ENCODE data around the gene ELOVL6. TPM values are rescaled to one million over a fixed set of nuclear protein-coding genes. Genes with fewer than 3 reads are reported as not detected.

ELOVL6 gene
- total RNA-seq, 1 donor from 2014 or later: 25.5 TPM

- H4K20me1 ChIP-seq (ENCODE audit: insufficient read depth, low read length): peaks cover 10% of the 10 kb centered on the region
- no peaks in the 10 kb centered on the region for H3K79me2 ChIP-seq (ENCODE audit: insufficient read depth, low read length)
- H3K4me2 ChIP-seq (ENCODE audit: low read length): no peak overlapping the region
- H3K4me3 ChIP-seq (ENCODE audit: insufficient read depth, low read depth, low read length): no peak overlapping the region
- H3K9me3 Mint-ChIP-seq (ENCODE audit: unreplicated experiment): no peaks in the 10 kb centered on the region
- H3K27me3 Mint-ChIP-seq (ENCODE audit: low read depth, unreplicated experiment): no peaks in the 10 kb centered on the region
- no peaks in the 10 kb centered on the region for H3K27me3 ChIP-seq (ENCODE audit: insufficient read depth, low read length)
- H3K27ac Mint-ChIP-seq (ENCODE audit: unreplicated experiment): no peak overlapping the region
- no peaks in the 10 kb centered on the region for H3K4me1 ChIP-seq (ENCODE audit: insufficient read depth, low read length)
- peaks cover 5% of the 10 kb centered on the region for H3K4me1 Mint-ChIP-seq (ENCODE audit: low read depth, unreplicated experiment)
- H3K9ac ChIP-seq (ENCODE audit: low read length): no peak overlapping the region
- H3K36me3 Mint-ChIP-seq (ENCODE audit: low read depth, unreplicated experiment): no peaks in the 10 kb centered on the region
- FAIRE-seq (no peak), DNase-seq (ENCODE audit: low read depth) (no peak)
- no peak overlapping the region for H2AFZ ChIP-seq (ENCODE audit: low read depth, low read length)
- TF ChIP-seq, protein P1, sequence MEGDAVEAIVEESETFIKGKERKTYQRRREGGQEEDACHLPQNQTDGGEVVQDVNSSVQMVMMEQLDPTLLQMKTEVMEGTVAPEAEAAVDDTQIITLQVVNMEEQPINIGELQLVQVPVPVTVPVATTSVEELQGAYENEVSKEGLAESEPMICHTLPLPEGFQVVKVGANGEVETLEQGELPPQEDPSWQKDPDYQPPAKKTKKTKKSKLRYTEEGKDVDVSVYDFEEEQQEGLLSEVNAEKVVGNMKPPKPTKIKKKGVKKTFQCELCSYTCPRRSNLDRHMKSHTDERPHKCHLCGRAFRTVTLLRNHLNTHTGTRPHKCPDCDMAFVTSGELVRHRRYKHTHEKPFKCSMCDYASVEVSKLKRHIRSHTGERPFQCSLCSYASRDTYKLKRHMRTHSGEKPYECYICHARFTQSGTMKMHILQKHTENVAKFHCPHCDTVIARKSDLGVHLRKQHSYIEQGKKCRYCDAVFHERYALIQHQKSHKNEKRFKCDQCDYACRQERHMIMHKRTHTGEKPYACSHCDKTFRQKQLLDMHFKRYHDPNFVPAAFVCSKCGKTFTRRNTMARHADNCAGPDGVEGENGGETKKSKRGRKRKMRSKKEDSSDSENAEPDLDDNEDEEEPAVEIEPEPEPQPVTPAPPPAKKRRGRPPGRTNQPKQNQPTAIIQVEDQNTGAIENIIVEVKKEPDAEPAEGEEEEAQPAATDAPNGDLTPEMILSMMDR (IDR thresholded peaks at IDR 0.05; ENCODE audit: insufficient read depth, low read depth, low read length): no peak
- no peak for TF ChIP-seq EZH2 (IDR thresholded peaks at IDR 0.05; ENCODE audit: insufficient read depth, low read length)
- no peak overlapping the region for H3K27ac ChIP-seq (ENCODE audit: low read depth, low read length)
- H3K9me3 ChIP-seq (ENCODE audit: insufficient read depth, low read depth, low read length): no peaks in the 10 kb centered on the region
- H3K4me3 Mint-ChIP-seq (ENCODE audit: unreplicated experiment): no peak overlapping the region
- no peaks in the 10 kb centered on the region for H3K36me3 ChIP-seq (ENCODE audit: insufficient read depth, low read length)
Observed at GRCh38 chr4:110062166-110062565, 136.2 kb downstream of the ELOVL6 start.

DNA sequence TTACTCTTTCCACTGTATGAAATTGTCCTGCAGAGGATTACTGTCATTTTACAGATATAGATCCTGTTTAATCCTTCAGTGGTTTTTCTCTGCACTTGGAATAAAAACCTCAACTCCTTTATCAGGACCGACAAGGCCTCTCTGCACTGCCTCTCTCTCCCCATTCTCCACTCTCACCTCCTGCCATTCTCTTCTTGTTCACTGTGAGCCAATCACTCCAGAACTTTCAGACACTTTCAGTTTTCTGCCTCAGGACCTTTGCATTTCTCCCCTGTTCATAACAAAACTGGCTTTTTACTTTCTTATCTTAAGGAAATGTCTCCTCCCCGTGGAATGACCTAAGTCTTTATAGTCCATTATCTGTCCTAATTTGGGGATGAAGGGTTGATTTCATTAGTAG, 137.3 kb downstream of the ELOVL6 start:
- Histone ChIP-seq H3K4me2 (ENCODE audit: low read length) (no peak overlapping the region), H3K9me3 (ENCODE audit: insufficient read depth, low read depth, low read length) (no peaks in the 10 kb centered on the region), H3K36me3 (ENCODE audit: insufficient read depth, low read length) (no peaks in the 10 kb centered on the region), H3K9ac (ENCODE audit: low read length) (no peak overlapping the region), H3K27ac (ENCODE audit: low read depth, low read length) (no peak overlapping the region), H3K27me3 (ENCODE audit: insufficient read depth, low read length) (no peaks in the 10 kb centered on the region), H3K79me2 (ENCODE audit: insufficient read depth, low read length) (no peaks in the 10 kb centered on the region), H3K4me3 (ENCODE audit: insufficient read depth, low read depth, low read length) (no peak overlapping the region), H4K20me1 (ENCODE audit: insufficient read depth, low read length) (peaks cover 10% of the 10 kb centered on the region), H3K4me1 (ENCODE audit: insufficient read depth, low read length) (no peaks in the 10 kb centered on the region), H2AFZ (ENCODE audit: low read depth, low read length) (no peak overlapping the region)
- Mint-ChIP-seq H3K9me3 (ENCODE audit: unreplicated experiment) (no peaks in the 10 kb centered on the region), H3K4me3 (ENCODE audit: unreplicated experiment) (no peak overlapping the region), H3K27me3 (ENCODE audit: low read depth, unreplicated experiment) (no peaks in the 10 kb centered on the region), H3K36me3 (ENCODE audit: low read depth, unreplicated experiment) (no peaks in the 10 kb centered on the region), H3K4me1 (ENCODE audit: low read depth, unreplicated experiment) (peaks cover 5% of the 10 kb centered on the region), H3K27ac (ENCODE audit: unreplicated experiment) (no peak overlapping the region)
- FAIRE-seq (no peak), DNase-seq (ENCODE audit: low read depth) (no peak)
- TF ChIP-seq, protein P1 (IDR thresholded peaks at IDR 0.05; ENCODE audit: insufficient read depth, low read depth, low read length): no peak

DNA sequence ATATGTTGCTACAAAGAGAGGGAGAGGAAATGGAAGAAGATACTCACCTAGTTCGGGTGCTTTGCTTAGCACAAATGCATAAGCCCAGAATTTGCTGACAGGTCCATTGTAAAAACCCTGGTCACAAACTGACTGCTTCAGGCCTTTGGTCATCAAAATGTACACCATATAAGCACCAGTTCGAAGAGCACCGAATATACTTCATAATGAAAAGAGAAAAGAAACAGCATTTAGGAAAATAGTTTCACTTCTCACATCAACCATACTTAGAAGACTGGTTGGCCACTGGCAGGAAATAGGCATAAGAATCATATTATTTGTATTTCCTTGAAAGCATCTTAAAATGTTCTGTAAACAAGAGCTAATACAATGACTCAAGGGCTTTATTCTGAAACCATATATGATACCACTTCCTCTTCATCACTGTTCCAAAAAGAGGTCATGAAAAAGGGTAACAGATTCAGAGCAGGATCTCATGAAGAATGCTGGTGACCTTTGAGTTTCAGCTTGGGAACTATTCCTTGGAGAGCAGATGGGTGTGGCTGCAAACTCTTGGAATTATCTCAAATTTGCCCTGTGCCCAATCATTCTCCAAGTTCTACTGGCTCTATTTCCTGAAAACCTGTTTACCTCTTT, 138.7 kb downstream of the ELOVL6 start:
- H3K27me3 Mint-ChIP-seq (ENCODE audit: low read depth, unreplicated experiment): no peaks in the 10 kb centered on the region
- TF ChIP-seq, protein P1 (IDR thresholded peaks at IDR 0.05; ENCODE audit: insufficient read depth, low read depth, low read length): no peak
- no peak for TF ChIP-seq EZH2 (IDR thresholded peaks at IDR 0.05; ENCODE audit: insufficient read depth, low read length)
- H2AFZ ChIP-seq (ENCODE audit: low read depth, low read length): no peak overlapping the region
- H3K9me3 ChIP-seq (ENCODE audit: insufficient read depth, low read depth, low read length): no peaks in the 10 kb centered on the region
- DNase-seq (ENCODE audit: low read depth): no peak
- no peak overlapping the region for H3K9ac ChIP-seq (ENCODE audit: low read length)
- no peaks in the 10 kb centered on the region for H3K9me3 Mint-ChIP-seq (ENCODE audit: unreplicated experiment)
- peaks cover 14% of the 10 kb centered on the region for H3K4me1 Mint-ChIP-seq (ENCODE audit: low read depth, unreplicated experiment)
- H4K20me1 ChIP-seq (ENCODE audit: insufficient read depth, low read length): peaks cover 10% of the 10 kb centered on the region
- no peaks in the 10 kb centered on the region for H3K36me3 ChIP-seq (ENCODE audit: insufficient read depth, low read length)
- H3K27ac Mint-ChIP-seq (ENCODE audit: unreplicated experiment): no peak overlapping the region
- H3K4me1 ChIP-seq (ENCODE audit: insufficient read depth, low read length): no peaks in the 10 kb centered on the region
- no peak overlapping the region for H3K4me2 ChIP-seq (ENCODE audit: low read length)
- no peaks in the 10 kb centered on the region for H3K36me3 Mint-ChIP-seq (ENCODE audit: low read depth, unreplicated experiment)
- H3K4me3 ChIP-seq (ENCODE audit: insufficient read depth, low read depth, low read length): no peak overlapping the region
- no peak overlapping the region for H3K27ac ChIP-seq (ENCODE audit: low read depth, low read length)
- no peaks in the 10 kb centered on the region for H3K27me3 ChIP-seq (ENCODE audit: insufficient read depth, low read length)
- no peak overlapping the region for H3K4me3 Mint-ChIP-seq (ENCODE audit: unreplicated experiment)
- no peaks in the 10 kb centered on the region for H3K79me2 ChIP-seq (ENCODE audit: insufficient read depth, low read length)
- peak; percentile 58 for FAIRE-seq
